SK-N-SH (cell line): Measurements from ENCODE around the gene TUBA1A. TPM values are rescaled to one million over a fixed set of nuclear protein-coding genes. Genes with fewer than 3 reads are reported as not detected.

ENCODE experiments used
- CTCF ChIA-PET: fragments of 300-600, 350-600 bp; formaldehyde crosslinking; extraction: SDS; loops from one replicate; lab custom pipeline; 2021; lab: Yijun Ruan, JAX
- POLR2A ChIA-PET: fragments of 350-600 bp; sonication (Branson Sonifier 250); formaldehyde crosslinking; extraction: SDS; loops from one replicate; lab custom pipeline; 2020; ENCODE audit warnings: antibody characterized with exemption, inconsistent platforms; lab: Yijun Ruan, JAX
- DNase-seq: peaks from one replicate; pipeline ENCODE4 v3.0.0; 2012
- H2AFZ ChIP-seq: fragments of 200-600 bp; sonication (generic); 2 replicates; pipeline ENCODE4 v1.8.1; 2016; ENCODE audit warnings: antibody characterized with exemption, mild to moderate bottlenecking, low read depth
- H3F3A ChIP-seq: fragments of 200-600 bp; sonication (generic); replicated peaks from 2 replicates; pipeline ENCODE3; 2016; ENCODE audit warnings: antibody characterized with exemption, mild to moderate bottlenecking; ENCODE audit not compliant: insufficient read depth
- H3K27ac ChIP-seq, 2 experiments: fragments of 200-500 bp in 1 of 2; fragments of 200-600 bp in 1 of 2; sonication (Bioruptor generic) in 1 of 2; sonication (generic), shearing (Covaris generic) in 1 of 2; 2 replicates each; pipeline versions ENCODE4 v1.5.1 to v1.6.1; 2014 to 2016; ENCODE audit warnings: low read depth in 2 of 2, inconsistent platforms in 1 of 2, low read length in 1 of 2, mild to moderate bottlenecking in 1 of 2, mixed read lengths in 1 of 2
- H3K27me3 ChIP-seq: fragments of 200-600 bp; sonication (generic), shearing (Covaris generic); 2 replicates; pipeline ENCODE4 v1.6.1; 2016; ENCODE audit warnings: mixed run types; ENCODE audit not compliant: insufficient read depth
- H3K36me3 ChIP-seq, 2 experiments: fragments of 200-500 bp in 1 of 2; fragments of 200-600 bp in 1 of 2; sonication (Bioruptor generic) in 1 of 2; sonication (generic) in 1 of 2; replicated peaks in 1 of 2; 2 replicates each; pipeline versions ENCODE3 to v1.5.1; 2014 to 2016; ENCODE audit warnings: low read length in 1 of 2, mild to moderate bottlenecking in 1 of 2; ENCODE audit not compliant: insufficient read depth in 2 of 2, control insufficient read depth in 1 of 2
- H3K4me1 ChIP-seq, 2 experiments: fragments of 200-500 bp in 1 of 2; fragments of 200-600 bp in 1 of 2; sonication (Bioruptor generic) in 1 of 2; sonication (generic), shearing (Covaris generic) in 1 of 2; 2 replicates each; pipeline versions ENCODE4 v1.5.1 to v1.6.1; 2014 to 2016; ENCODE audit warnings: low read depth in 1 of 2, low read length in 1 of 2, mixed run types in 1 of 2; ENCODE audit not compliant: insufficient read depth in 2 of 2, control insufficient read depth in 1 of 2
- H3K4me2 ChIP-seq: fragments of 200-600 bp; sonication (generic), shearing (Covaris generic); 2 replicates; pipeline ENCODE4 v1.6.1; 2017; ENCODE audit warnings: mixed run types
- H3K4me3 ChIP-seq, 2 experiments: fragments of 200-500 bp in 1 of 2; fragments of 200-600 bp in 1 of 2; sonication (Bioruptor generic) in 1 of 2; sonication (generic), shearing (Covaris generic) in 1 of 2; 2 replicates each; pipeline versions ENCODE4 v1.5.1 to v1.8.1; 2014 to 2016; ENCODE audit warnings: low read depth in 2 of 2, inconsistent platforms in 1 of 2, low read length in 1 of 2, mild to moderate bottlenecking in 1 of 2, mixed read lengths in 1 of 2, moderate library complexity in 1 of 2
- H3K79me2 ChIP-seq: fragments of 200-600 bp; sonication (generic); 2 replicates; pipeline ENCODE4 v1.8.1; 2017; ENCODE audit warnings: mild to moderate bottlenecking; ENCODE audit not compliant: insufficient read depth
- H3K9ac ChIP-seq: fragments of 200-600 bp; sonication (generic); 2 replicates; pipeline ENCODE4 v1.6.1; 2017; ENCODE audit warnings: mixed run types
- H3K9me2 ChIP-seq: fragments of 200-600 bp; sonication (generic); 2 replicates; pipeline ENCODE4 v1.6.1; 2017; ENCODE audit warnings: mixed run types
- H3K9me3 ChIP-seq: fragments of 200-600 bp; sonication (generic); 2 replicates; pipeline ENCODE4 v1.6.1; 2017; ENCODE audit warnings: mixed run types, mild to moderate bottlenecking, moderate library complexity
- H4K20me1 ChIP-seq: fragments of 200-600 bp; sonication (generic); 2 replicates; pipeline ENCODE4 v1.6.1; 2017; ENCODE audit warnings: mild to moderate bottlenecking, mixed run types; ENCODE audit not compliant: insufficient read depth
- ELF1 ChIP-seq: IDR thresholded peaks from 2 replicates; pipeline ENCODE4 v1.4.0; 2012
- FOXJ3 ChIP-seq: sonication (generic); formaldehyde crosslinking; IDR thresholded peaks from 2 replicates; pipeline ENCODE4 v1.5.1; 2020; ENCODE audit warnings: mild to moderate bottlenecking, missing genetic modification reagents
- FOXM1 ChIP-seq: IDR thresholded peaks from 2 replicates; pipeline ENCODE4 v1.4.0; 2012; ENCODE audit warnings: low read depth, mild to moderate bottlenecking
- JUND ChIP-seq: IDR thresholded peaks from 2 replicates; pipeline ENCODE4 v1.4.0; 2012
- MXI1 ChIP-seq: IDR thresholded peaks from 2 replicates; pipeline ENCODE4 v1.6.1; 2012; ENCODE audit warnings: mild to moderate bottlenecking, low read depth, low read length, improper control_type of control experiment
- NFIC ChIP-seq: IDR thresholded peaks from 2 replicates; pipeline ENCODE4 v1.4.0; 2012; ENCODE audit warnings: borderline replicate concordance
- RXRA ChIP-seq: IDR thresholded peaks from 2 replicates; pipeline ENCODE4 v1.4.0; 2012; ENCODE audit warnings: low read depth, mild to moderate bottlenecking, borderline replicate concordance
- TAF1 ChIP-seq: IDR thresholded peaks from 2 replicates; pipeline ENCODE4 v1.6.1; 2012; ENCODE audit warnings: low read depth, mild to moderate bottlenecking, low read length, moderate library complexity, borderline replicate concordance
- TCF12 ChIP-seq: IDR thresholded peaks from 2 replicates; pipeline ENCODE4 v1.4.0; 2012
- TEAD4 ChIP-seq: IDR thresholded peaks from 2 replicates; pipeline ENCODE4 v1.4.0; 2012; ENCODE audit warnings: mild to moderate bottlenecking, borderline replicate concordance; ENCODE audit not compliant: insufficient read depth
- YY1 ChIP-seq: IDR thresholded peaks from 2 replicates; pipeline ENCODE4 v1.4.0; 2012; ENCODE audit warnings: low read depth, mild to moderate bottlenecking
- WGBS: methylation state at CpG from one replicate; pipeline ENCODE4 v1.1.6; 2017; ENCODE audit warnings: low lambda C conversion rate; 5-methylcytosine and 5-hydroxymethylcytosine counted together
- polyA plus RNA-seq, 3 experiments: library from polyadenylated mRNA; depleted of rRNA; stranded (reverse); fragments of >200 nt; gene quantifications; 2 replicates each; pipeline ENCODE4 v1.2.3, GENCODE V29; 2012
- TF ChIP-seq, protein P1 (sequence below): IDR thresholded peaks from 2 replicates; pipeline ENCODE4 v1.4.0; 2012; ENCODE audit warnings: low read depth
- TF ChIP-seq, protein P2 (sequence below): IDR thresholded peaks from 2 replicates; pipeline ENCODE4 v1.6.1; 2012; ENCODE audit warnings: mild to moderate bottlenecking, low read depth, low read length, moderate library complexity

The TUBA1A gene
- polyA plus RNA-seq, 1 of the 3 experiments (the other 2 are of a cell fraction), result 1,427 TPM

DNA sequence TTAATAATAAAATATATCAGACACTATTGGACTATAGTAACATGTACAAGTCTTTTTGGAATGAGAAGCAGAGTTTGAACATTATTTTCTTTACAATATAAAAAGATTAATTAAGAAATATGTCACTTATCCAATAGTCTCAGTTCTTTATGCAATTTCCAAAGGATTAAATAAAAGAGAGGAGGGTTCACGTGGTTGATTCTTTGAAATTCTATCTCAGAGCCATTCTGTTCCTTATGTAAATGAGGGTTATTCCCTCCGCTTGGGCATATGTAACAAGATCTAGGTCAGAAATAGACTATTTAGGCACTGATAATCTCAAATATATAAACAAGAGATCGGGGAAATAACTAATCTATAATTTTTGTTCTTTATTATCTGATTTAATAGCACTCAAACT lies 2.1 kb upstream of the TUBA1A start:
- Histone ChIP-seq H2AFZ (peak overlapping the region; percentile 92; the same call in 1 of the 2 replicates), H3K4me1 (peaks cover 6 to 19% of the 10 kb centered on the region in 2 experiments; a peak in 2 of 4 replicates), H3K9me3 (no peaks in the 10 kb centered on the region), H3K9me2 (no peaks in the 10 kb centered on the region), H3K4me3 (no peak overlapping the region), H3K4me2 (no peak overlapping the region), H3F3A (peaks cover 26% of the 10 kb centered on the region), H3K9ac (no peak overlapping the region), H3K36me3 (peaks cover 5 to 21% of the 10 kb centered on the region in 2 experiments), H4K20me1 (peaks cover 26% of the 10 kb centered on the region), H3K27me3 (no peaks in the 10 kb centered on the region), H3K79me2 (peaks cover 42% of the 10 kb centered on the region), H3K27ac (no peak overlapping the region; a peak in 1 of 4 replicates)
- TF ChIP-seq, protein P1, sequence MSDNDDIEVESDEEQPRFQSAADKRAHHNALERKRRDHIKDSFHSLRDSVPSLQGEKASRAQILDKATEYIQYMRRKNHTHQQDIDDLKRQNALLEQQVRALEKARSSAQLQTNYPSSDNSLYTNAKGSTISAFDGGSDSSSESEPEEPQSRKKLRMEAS, result no peak
- no peak for TF ChIP-seq RXRA
- TF ChIP-seq TEAD4, result no peak
- TF ChIP-seq NFIC, result no peak
- no peak for TF ChIP-seq TCF12
- no peak for TF ChIP-seq FOXM1
- no peak for TF ChIP-seq JUND
- TF ChIP-seq, protein P2, sequence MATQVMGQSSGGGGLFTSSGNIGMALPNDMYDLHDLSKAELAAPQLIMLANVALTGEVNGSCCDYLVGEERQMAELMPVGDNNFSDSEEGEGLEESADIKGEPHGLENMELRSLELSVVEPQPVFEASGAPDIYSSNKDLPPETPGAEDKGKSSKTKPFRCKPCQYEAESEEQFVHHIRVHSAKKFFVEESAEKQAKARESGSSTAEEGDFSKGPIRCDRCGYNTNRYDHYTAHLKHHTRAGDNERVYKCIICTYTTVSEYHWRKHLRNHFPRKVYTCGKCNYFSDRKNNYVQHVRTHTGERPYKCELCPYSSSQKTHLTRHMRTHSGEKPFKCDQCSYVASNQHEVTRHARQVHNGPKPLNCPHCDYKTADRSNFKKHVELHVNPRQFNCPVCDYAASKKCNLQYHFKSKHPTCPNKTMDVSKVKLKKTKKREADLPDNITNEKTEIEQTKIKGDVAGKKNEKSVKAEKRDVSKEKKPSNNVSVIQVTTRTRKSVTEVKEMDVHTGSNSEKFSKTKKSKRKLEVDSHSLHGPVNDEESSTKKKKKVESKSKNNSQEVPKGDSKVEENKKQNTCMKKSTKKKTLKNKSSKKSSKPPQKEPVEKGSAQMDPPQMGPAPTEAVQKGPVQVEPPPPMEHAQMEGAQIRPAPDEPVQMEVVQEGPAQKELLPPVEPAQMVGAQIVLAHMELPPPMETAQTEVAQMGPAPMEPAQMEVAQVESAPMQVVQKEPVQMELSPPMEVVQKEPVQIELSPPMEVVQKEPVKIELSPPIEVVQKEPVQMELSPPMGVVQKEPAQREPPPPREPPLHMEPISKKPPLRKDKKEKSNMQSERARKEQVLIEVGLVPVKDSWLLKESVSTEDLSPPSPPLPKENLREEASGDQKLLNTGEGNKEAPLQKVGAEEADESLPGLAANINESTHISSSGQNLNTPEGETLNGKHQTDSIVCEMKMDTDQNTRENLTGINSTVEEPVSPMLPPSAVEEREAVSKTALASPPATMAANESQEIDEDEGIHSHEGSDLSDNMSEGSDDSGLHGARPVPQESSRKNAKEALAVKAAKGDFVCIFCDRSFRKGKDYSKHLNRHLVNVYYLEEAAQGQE, result no peak
- TF ChIP-seq TAF1, result no peak
- no peak for TF ChIP-seq FOXJ3
- ChIA-PET CTCF (interaction anchor here (0.6 to 6.2 kb wide), 5 partner anchors 9 to 235 kb away, joined by 3 to 79 read pairs (median 15); no protein-coding TSS in a partner anchor), POLR2A (interaction anchor here (1.5 to 4.8 kb wide), 3 partner anchors 11 to 60 kb away, joined by 4 to 97 read pairs (median 94); partner anchors contain the start of gene TUBA1B)
- 85% methylated on average over 3 of the region's 3 CpGs for WGBS
- DNase-seq, result no peak

GRCh38 chr12:49189731-49190716 lies 1.1 kb upstream of the TUBA1A start:
- H3K36me3 ChIP-seq, result peaks cover 12 to 30% of the 10 kb centered on the region in 2 experiments
- peaks cover 32% of the 10 kb centered on the region for H3F3A ChIP-seq
- CTCF ChIA-PET, result interaction anchor here (0.7 to 6.2 kb wide), 10 partner anchors 10 to 122 kb away, joined by 3 to 79 read pairs (median 4); partner anchors contain the start of gene TUBA1B
- peaks cover 49% of the 10 kb centered on the region for H3K79me2 ChIP-seq
- H3K4me2 ChIP-seq, result peak overlapping the region; percentile 77
- peak overlapping the region; percentile 93 to 98 for H3K27ac ChIP-seq
- peaks cover 6 to 26% of the 10 kb centered on the region in 2 experiments; a peak in 2 of 4 replicates for H3K4me1 ChIP-seq
- H3K9me2 ChIP-seq, result no peaks in the 10 kb centered on the region
- 41% methylated on average over 12 of the region's 12 CpGs for WGBS
- peak overlapping the region; percentile 52 to 94 for H3K4me3 ChIP-seq
- H2AFZ ChIP-seq, result peak overlapping the region; percentile 92
- TF ChIP-seq TAF1 (no peak), ELF1 (no peak), MXI1 (0 out of 2 replicates have a peak, but pooled peaks have one; percentile 27), YY1 (no peak), FOXM1 (no peak)
- TF ChIP-seq, protein P2, result no peak
- POLR2A ChIA-PET, result interaction anchor here (1.0 to 4.8 kb wide), 6 partner anchors 12 to 80 kb away, joined by 3 to 97 read pairs (median 12); partner anchors contain the start of genes LMBR1L and TUBA1B
- H3K27me3 ChIP-seq, result no peaks in the 10 kb centered on the region
- peaks cover 36% of the 10 kb centered on the region for H4K20me1 ChIP-seq
- no peaks in the 10 kb centered on the region for H3K9me3 ChIP-seq
- H3K9ac ChIP-seq, result peak overlapping the region; percentile 91
- peak; percentile 42 for DNase-seq
